K562 (cell line): ENCODE data around the gene CCDC17. TPM values are rescaled to one million over a fixed set of nuclear protein-coding genes. Genes with fewer than 3 reads are reported as not detected.
A peak's percentile ranks its signal among the peaks of the same experiment; 100 is the strongest.

Source experiments
- CBX2 ChIP-seq: fragments of 200-600 bp; sonication (generic); IDR thresholded peaks from one replicate; pipeline ENCODE4 v1.6.1; 2012; ENCODE audit warnings: mild to moderate bottlenecking, low read length, inconsistent platforms; ENCODE audit not compliant: insufficient read depth, poor library complexity, severe bottlenecking
- ETV1 ChIP-seq: fragments of 450-650 bp; conservative IDR thresholded peaks from 2 replicates; pipeline ENCODE4 v1.6.1; 2016; ENCODE audit warnings: missing genetic modification characterization, control low read depth, low read depth, missing compliant biosample characterization
- FOSL1 ChIP-seq: fragments of 200-800 bp; sonication (Bioruptor generic); conservative IDR thresholded peaks from 2 replicates; pipeline ENCODE4 v1.6.1; 2016; ENCODE audit warnings: missing genetic modification characterization, missing compliant biosample characterization
- HES1 ChIP-seq: fragments of 450-650 bp; IDR thresholded peaks from 2 replicates; pipeline ENCODE4 v1.6.1; 2016; ENCODE audit warnings: low read depth, mild to moderate bottlenecking, moderate library complexity
- HNRNPL ChIP-seq: fragments of 200-400 bp; formaldehyde crosslinking; IDR thresholded peaks from 2 replicates; pipeline ENCODE4 v1.6.1; 2017; ENCODE audit warnings: low read depth, mild to moderate bottlenecking, low read length
- KDM2B ChIP-seq: fragments of 250-450 bp; sonication (Bioruptor Pico); IDR thresholded peaks from 2 replicates; pipeline ENCODE4 v1.8.0; 2021; ENCODE audit warnings: mild to moderate bottlenecking, moderate library complexity
- MGA ChIP-seq: fragments of 450-650 bp; IDR thresholded peaks from 2 replicates; pipeline ENCODE4 v1.6.1; 2016; ENCODE audit warnings: mild to moderate bottlenecking, moderate library complexity
- NFE2L1 ChIP-seq: fragments of 450-650 bp; IDR thresholded peaks from 2 replicates; pipeline ENCODE4 v1.6.1; 2016; ENCODE audit warnings: missing genetic modification characterization, low read depth, mild to moderate bottlenecking, missing compliant biosample characterization, moderate library complexity, borderline replicate concordance
- POLR2G ChIP-seq: fragments of 200-400 bp; formaldehyde crosslinking; IDR thresholded peaks from 2 replicates; pipeline ENCODE4 v1.6.1; 2017; ENCODE audit warnings: low read depth, mild to moderate bottlenecking, antibody characterized with exemption, low read length, moderate library complexity
- RBM22 ChIP-seq: fragments of 200-400 bp; formaldehyde crosslinking; IDR thresholded peaks from 2 replicates; pipeline ENCODE4 v1.6.1; 2018; ENCODE audit warnings: low read length, low read depth; ENCODE audit not compliant: poor library complexity, severe bottlenecking
- TAF7 ChIP-seq: fragments of 450-650 bp; IDR thresholded peaks from 2 replicates; pipeline ENCODE4 v1.6.1; 2016; ENCODE audit warnings: missing genetic modification characterization, missing compliant biosample characterization
- ZBTB33 ChIP-seq: sonication (generic); formaldehyde crosslinking; IDR thresholded peaks from 2 replicates; pipeline ENCODE4 v1.8.1; 2023; ENCODE audit warnings: mild to moderate bottlenecking, missing genetic modification reagents
- polyA plus RNA-seq, 8 experiments: library from polyadenylated mRNA; depleted of rRNA in 4 of 8; stranded (reverse) in 5 of 8; unstranded in 3 of 8; fragments of >200 nt; fragmentation: Nextera tagmentation in 2 of 8; fragmentation: Illumina TruSeq in 1 of 8; extraction: Ambion mirVana in 2 of 8; extraction: Trizol in 1 of 8; gene quantifications; 2 replicates each; pipeline versions ENCODE4 v1.2.1 to v1.2.3, GENCODE V29; 2011 to 2014; ENCODE audit warnings: inconsistent platforms in 1 of 8, missing spikeins in 1 of 8
- total RNA-seq, 7 experiments: library from RNA; depleted of rRNA in 6 of 7; stranded (reverse); fragments of >200 nt in 6 of 7; fragmentation: Illumina TruSeq in 2 of 7; extraction: Trizol in 2 of 7; gene quantifications; 2 replicates each; pipeline versions ENCODE4 v1.2.1 to v1.2.3, GENCODE V29; 2011 to 2021; ENCODE audit warnings: low replicate concordance in 1 of 7

The CCDC17 gene
- total and polyA plus RNA-seq, 9 of the 15 experiments (the other 6 are each of a cell fraction or from before 2014, with no cell fraction given): 0.20 to 2.4 (median 0.85) TPM

GRCh38 chr1:45620588-45621500 is 3.0 kb downstream of the CCDC17 start (continued):
- TF ChIP-seq HES1 (no peak), TAF7 (tag) (no peak), KDM2B (no peak), CBX2 (no peak), POLR2G (peak; percentile 59), FOSL1 (tag) (no peak), MGA (no peak), RBM22 (peak; percentile 4), ETV1 (no peak), HNRNPL (0 out of 2 replicates have a peak, but pooled peaks have one; percentile 29), ZBTB33 (peak; percentile 67), NFE2L1 (tag) (no peak)
